ENCODE measurements around the gene PLXNA4.

Gene PLXNA4

DNA sequence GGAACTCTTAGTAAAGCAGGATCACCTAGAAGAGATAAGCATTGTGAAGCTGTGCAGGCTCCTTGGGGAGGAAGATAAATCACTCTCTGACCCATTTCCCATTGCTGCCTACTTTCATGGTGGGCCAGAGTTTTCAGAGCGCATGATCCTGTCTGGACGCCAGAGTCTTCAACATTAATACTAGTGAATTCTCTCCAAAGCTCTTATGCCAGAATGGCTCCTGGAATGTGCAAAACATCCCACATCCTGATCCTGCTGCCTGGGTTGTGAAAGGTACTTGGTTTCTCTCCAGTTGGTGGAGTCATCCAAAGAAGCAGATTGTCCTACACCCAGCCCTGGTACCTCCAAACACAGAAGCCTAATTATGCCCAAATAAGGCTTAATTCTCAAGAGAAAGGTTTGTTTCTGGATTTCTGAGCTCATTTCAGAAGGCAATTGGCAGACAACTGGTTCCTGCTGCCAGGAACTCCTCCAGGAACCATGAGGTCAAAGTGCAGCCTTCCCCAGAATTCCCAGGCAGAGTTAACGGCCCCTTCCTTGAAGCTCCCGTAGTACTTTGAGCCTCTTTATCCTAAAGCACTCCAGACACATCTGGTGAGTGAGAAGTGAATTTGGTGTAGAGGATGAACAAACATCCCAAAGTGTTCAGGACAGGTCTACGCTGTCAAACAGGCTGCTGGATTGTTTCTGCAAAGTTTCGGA is 495.2 kb downstream of the PLXNA4 start:
- H3K4me3 ChIP-seq (ENCODE audit: low read depth, low read length): no peak overlapping the region
- TF ChIP-seq, protein P1, sequence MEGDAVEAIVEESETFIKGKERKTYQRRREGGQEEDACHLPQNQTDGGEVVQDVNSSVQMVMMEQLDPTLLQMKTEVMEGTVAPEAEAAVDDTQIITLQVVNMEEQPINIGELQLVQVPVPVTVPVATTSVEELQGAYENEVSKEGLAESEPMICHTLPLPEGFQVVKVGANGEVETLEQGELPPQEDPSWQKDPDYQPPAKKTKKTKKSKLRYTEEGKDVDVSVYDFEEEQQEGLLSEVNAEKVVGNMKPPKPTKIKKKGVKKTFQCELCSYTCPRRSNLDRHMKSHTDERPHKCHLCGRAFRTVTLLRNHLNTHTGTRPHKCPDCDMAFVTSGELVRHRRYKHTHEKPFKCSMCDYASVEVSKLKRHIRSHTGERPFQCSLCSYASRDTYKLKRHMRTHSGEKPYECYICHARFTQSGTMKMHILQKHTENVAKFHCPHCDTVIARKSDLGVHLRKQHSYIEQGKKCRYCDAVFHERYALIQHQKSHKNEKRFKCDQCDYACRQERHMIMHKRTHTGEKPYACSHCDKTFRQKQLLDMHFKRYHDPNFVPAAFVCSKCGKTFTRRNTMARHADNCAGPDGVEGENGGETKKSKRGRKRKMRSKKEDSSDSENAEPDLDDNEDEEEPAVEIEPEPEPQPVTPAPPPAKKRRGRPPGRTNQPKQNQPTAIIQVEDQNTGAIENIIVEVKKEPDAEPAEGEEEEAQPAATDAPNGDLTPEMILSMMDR (IDR thresholded peaks at IDR 0.05; ENCODE audit: insufficient read depth, low read depth, low read length, missing control alignments): no peak
- no peak for DNase-seq (ENCODE audit: low read depth)

DNA sequence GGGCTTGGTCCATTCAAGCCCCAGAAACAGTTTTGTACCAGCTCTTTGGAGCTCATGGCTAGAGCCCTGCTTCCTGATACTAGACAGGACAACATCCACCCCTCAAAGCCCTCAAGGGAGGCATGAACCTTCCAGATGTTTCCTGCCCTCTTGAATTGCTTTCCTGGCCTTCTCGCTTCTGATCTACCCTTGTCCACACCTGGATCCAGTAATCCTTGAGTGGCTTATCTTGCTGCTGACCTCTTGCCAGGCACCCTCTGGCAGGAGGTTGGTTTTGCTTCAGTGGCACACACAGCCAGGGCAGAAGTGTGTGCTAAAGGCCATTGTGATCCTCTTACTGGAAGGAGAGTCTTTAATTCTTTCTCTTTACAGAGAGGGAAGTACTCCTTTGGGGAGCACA is 495.8 kb downstream of the PLXNA4 start:
- no peak for DNase-seq (ENCODE audit: low read depth)
- H3K4me3 ChIP-seq (ENCODE audit: low read depth, low read length): no peak overlapping the region
- TF ChIP-seq, protein P1 (IDR thresholded peaks at IDR 0.05; ENCODE audit: insufficient read depth, low read depth, low read length, missing control alignments): no peak

DNA sequence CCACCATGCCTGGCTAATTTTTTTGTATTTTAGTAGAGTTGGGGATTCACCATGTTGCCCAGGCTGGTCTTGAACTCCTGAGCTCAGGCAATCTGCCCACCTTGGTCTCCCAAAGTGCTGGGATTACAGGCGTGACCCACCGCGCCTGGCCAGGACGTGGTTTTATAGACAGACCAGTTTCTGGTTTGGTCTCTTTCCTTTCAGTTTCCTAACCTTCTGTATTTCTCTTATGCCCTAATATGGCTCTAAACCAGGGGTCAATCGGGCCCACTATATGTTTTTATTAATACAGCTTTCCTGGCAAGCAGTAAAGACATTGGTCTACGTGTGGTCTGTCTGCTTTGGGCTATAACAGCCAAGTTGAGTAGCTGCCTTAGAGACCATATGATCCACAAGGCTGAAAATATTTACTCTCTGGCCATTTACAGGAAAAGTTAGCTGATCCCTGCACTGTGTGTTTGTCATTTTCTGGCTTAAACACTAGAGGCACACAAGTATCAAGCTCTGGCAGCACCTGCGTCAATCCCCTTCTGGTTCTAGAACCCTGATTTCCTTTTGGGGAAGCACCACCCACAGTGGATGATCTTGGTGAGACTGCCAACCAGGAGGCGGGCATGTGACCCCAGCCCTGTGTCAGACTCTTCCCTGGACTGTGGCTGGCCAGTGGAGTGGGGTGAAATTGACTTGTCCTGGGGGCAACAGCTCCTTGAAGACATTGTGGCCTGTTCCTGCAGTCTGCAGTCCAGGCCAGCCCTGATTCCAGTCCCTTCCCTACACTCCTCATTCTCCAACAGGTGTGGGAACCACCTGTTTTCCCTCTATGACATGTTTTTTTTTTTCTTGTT is 497.2 kb downstream of the PLXNA4 start:
- TF ChIP-seq, protein P1 (IDR thresholded peaks at IDR 0.05; ENCODE audit: insufficient read depth, low read depth, low read length, missing control alignments): no peak
- no peak overlapping the region for H3K4me3 ChIP-seq (ENCODE audit: low read depth, low read length)
- no peak for DNase-seq (ENCODE audit: low read depth)

DNA sequence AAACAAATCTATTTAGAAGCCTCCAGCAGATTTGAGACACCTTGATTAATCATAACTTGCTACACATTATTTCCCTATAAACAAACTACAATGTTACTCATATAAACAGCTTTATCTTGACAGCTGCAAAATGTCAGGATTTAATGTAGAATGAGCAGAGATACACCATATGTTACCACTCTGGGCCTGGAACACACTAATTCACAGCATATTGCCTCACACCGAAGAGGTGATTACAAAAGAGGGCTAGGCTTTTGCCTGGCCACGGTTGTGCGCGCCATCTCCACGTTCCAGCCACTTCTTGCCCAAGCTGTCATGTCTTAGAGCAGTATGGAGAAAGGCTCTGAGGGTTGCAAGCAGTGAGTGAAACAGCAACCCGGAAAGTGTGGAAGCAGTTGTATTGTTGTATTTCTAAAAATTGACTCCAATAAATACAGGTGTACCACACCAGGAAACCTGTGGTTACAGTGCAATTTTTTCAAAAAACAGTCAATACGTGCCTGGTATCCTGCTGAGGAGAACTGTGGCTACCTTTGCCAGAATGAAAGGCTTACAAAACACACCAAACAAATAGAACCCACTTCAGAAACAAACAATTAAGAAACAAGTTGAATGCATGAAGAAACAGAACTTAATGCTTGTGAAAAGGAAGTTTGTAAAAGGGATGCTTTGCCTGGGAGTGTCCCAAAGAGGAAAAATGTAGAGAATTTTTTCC is 498.1 kb downstream of the PLXNA4 start:
- H3K4me3 ChIP-seq (ENCODE audit: low read depth, low read length): no peak overlapping the region
- no peak for DNase-seq (ENCODE audit: low read depth)
- TF ChIP-seq, protein P1 (IDR thresholded peaks at IDR 0.05; ENCODE audit: insufficient read depth, low read depth, low read length, missing control alignments): no peak

DNA sequence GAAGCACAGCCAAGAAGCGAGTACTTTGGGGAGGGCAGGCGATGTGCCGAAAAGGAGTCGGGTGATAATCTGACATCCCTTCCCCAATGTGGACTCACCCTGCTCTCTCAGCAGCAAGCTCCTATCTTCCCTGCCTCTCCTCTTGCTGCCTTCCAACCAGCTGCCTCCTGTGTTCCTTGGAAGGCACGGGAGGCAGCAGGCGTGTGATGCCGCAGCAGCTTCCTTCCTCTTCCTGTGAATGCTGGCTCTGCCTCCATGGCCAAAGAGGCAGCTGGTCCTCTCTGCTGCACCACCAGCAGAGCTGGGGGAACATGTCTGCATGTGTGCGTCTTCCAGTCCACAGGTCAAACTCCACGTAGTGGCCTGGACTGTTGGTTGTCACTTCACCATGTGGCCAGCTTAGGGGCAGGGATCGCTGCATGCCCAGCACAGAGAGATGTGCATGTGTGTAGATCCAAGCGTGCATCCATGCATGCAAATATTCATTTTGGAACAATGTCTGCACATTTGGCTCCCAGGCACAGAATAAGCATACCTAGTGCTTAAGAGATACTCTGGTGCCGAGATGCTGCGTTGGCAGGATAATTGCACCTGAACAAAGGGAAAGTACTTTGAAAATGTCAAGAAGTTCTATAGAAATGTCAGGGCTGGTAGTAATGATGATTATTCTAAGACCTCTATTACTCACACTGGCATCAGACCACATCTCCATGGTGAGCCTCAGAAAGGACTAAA is 499.8 kb downstream of the PLXNA4 start:
- H3K4me3 ChIP-seq (ENCODE audit: low read depth, low read length): no peak overlapping the region
- no peak for DNase-seq (ENCODE audit: low read depth)
- TF ChIP-seq, protein P1 (IDR thresholded peaks at IDR 0.05; ENCODE audit: insufficient read depth, low read depth, low read length, missing control alignments): no peak

DNA sequence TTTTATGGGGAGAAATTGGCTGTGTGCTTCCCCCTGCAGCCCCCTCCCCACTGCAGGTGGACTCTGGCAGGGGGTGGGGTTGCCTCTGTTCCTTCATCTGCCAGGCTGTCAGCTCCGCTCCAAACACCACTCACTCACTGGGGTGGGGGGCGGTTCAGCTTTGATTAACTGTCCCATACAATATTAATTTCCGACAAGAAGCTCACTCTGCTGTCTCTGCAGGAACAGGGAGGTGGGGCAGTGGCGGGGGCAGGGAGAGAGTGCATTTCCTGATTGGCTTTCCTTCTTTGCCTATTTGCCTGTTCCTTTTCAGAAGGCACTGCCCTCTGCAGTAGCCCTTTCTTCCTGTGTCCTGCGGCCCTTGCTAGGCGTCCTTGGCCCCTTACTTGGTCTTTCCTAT is 500.8 kb downstream of the PLXNA4 start:
- H3K4me3 ChIP-seq (ENCODE audit: low read depth, low read length): no peak overlapping the region
- TF ChIP-seq, protein P1 (IDR thresholded peaks at IDR 0.05; ENCODE audit: insufficient read depth, low read depth, low read length, missing control alignments): no peak
- no peak for DNase-seq (ENCODE audit: low read depth)

Data from GM12865 (cell line).